Suprapubic skin (tissue), 4 donors: ENCODE results near the gene SELL. TPM values are rescaled to one million over a fixed set of nuclear protein-coding genes. Genes with fewer than 3 reads are reported as not detected.

Experiments
- DNase-seq, 2 donors: peaks; one replicate each; pipeline ENCODE4 v3.0.0-alpha.2; 2019; ENCODE audit warnings: low spot score in 2 of 2
- H3K27ac ChIP-seq: fragments of 200-600 bp; sonication (generic); one replicate; pipeline ENCODE4 v1.5.1; 2019
- H3K27me3 ChIP-seq: fragments of 200-600 bp; sonication (generic); one replicate; pipeline ENCODE4 v1.5.1; 2019
- H3K36me3 ChIP-seq: fragments of 200-600 bp; sonication (generic); one replicate; pipeline ENCODE4 v1.5.1; 2019
- H3K4me1 ChIP-seq: fragments of 200-600 bp; sonication (generic); one replicate; pipeline ENCODE4 v1.5.1; 2019
- H3K4me3 ChIP-seq: fragments of 200-600 bp; sonication (generic); one replicate; pipeline ENCODE4 v1.5.1; 2019; ENCODE audit warnings: mild to moderate bottlenecking
- H3K9me3 ChIP-seq: fragments of 200-600 bp; sonication (generic); one replicate; pipeline ENCODE4 v1.5.1; 2019
- CTCF ChIP-seq, 2 donors: fragments of 200-600 bp in 1 of 2; fragments of 450-650 bp in 1 of 2; sonication (generic) in 1 of 2; IDR thresholded peaks; one replicate each; pipeline ENCODE4 v1.5.1; 2016 to 2019; ENCODE audit warnings: antibody characterized with exemption in 2 of 2, mild to moderate bottlenecking in 1 of 2, moderate library complexity in 1 of 2
- EP300 ChIP-seq: sonication (generic); formaldehyde crosslinking; IDR thresholded peaks from one replicate; pipeline ENCODE4 v1.6.1; 2017; ENCODE audit warnings: antibody characterized with exemption
- POLR2A ChIP-seq, 2 donors: fragments of 450-650 bp; IDR thresholded peaks; one replicate each; pipeline ENCODE4 v1.6.1; 2017; ENCODE audit warnings: antibody characterized with exemption in 2 of 2, mild to moderate bottlenecking in 2 of 2, moderate library complexity in 2 of 2
- POLR2AphosphoS5 ChIP-seq, 3 donors: sonication (generic); formaldehyde crosslinking; IDR thresholded peaks; one replicate each; pipeline ENCODE4 v1.6.1; 2017; ENCODE audit warnings: antibody characterized with exemption in 3 of 3
- WGBS: methylation state at CpG from one replicate; pipeline ENCODE4 v1.1.5; 2018; 5-methylcytosine and 5-hydroxymethylcytosine counted together
- total RNA-seq, 4 donors: library from RNA; depleted of rRNA; stranded (reverse); fragments of >200 nt; gene quantifications; one replicate each; pipeline ENCODE4 v1.1.0, GENCODE V29; 2016

Gene SELL
- total RNA-seq, 4 donors from 2014 or later = 0.47 to 0.60 TPM; not detected in 2

- H3K9me3 ChIP-seq = no peaks in the 10 kb centered on the region
- no peaks in the 10 kb centered on the region for H3K4me1 ChIP-seq
- no peaks in the 10 kb centered on the region for H3K36me3 ChIP-seq
- H3K27me3 ChIP-seq = peaks cover 14% of the 10 kb centered on the region
- DNase-seq = no peak
- no peak for TF ChIP-seq POLR2A (IDR thresholded peaks at IDR 0.05)
- TF ChIP-seq CTCF (IDR thresholded peaks at IDR 0.05) = no peak
- TF ChIP-seq EP300 = no peak
- TF ChIP-seq POLR2AphosphoS5 (IDR thresholded peaks at IDR 0.05) = no peak
- H3K27ac ChIP-seq = no peak overlapping the region
- H3K4me3 ChIP-seq = no peak overlapping the region
- WGBS = 97% methylated on average over 2 of the region's 2 CpGs
Measured at GRCh38 chr1:169653873-169654272, 57.5 kb downstream of the SELL start.

- no peak overlapping the region for H3K27ac ChIP-seq
- no peaks in the 10 kb centered on the region for H3K4me1 ChIP-seq
- 77% methylated on average over 2 of the region's 2 CpGs for WGBS
- no peaks in the 10 kb centered on the region for H3K9me3 ChIP-seq
- no peaks in the 10 kb centered on the region for H3K36me3 ChIP-seq
- TF ChIP-seq CTCF (IDR thresholded peaks at IDR 0.05) = no peak
- no peak for TF ChIP-seq POLR2A (IDR thresholded peaks at IDR 0.05)
- no peak for TF ChIP-seq EP300
- TF ChIP-seq POLR2AphosphoS5 (IDR thresholded peaks at IDR 0.05) = no peak
- DNase-seq = no peak
- peaks cover 6% of the 10 kb centered on the region for H3K27me3 ChIP-seq
- H3K4me3 ChIP-seq = no peak overlapping the region
Measured at GRCh38 chr1:169651035-169651434, 60.4 kb downstream of the SELL start.

GRCh38 chr1:169650551-169650950, 60.9 kb downstream of the SELL start:
- no peaks in the 10 kb centered on the region for H3K4me1 ChIP-seq
- WGBS = 51% methylated on average over 4 of the region's 4 CpGs
- no peak overlapping the region for H3K27ac ChIP-seq
- no peak for DNase-seq
- peaks cover 2% of the 10 kb centered on the region for H3K27me3 ChIP-seq
- no peak overlapping the region for H3K4me3 ChIP-seq
- TF ChIP-seq POLR2A (IDR thresholded peaks at IDR 0.05) (no peak), EP300 (no peak)
- no peaks in the 10 kb centered on the region for H3K9me3 ChIP-seq
- H3K36me3 ChIP-seq = no peaks in the 10 kb centered on the region

- 50% methylated on average over 1 of the region's 1 CpG for WGBS
- TF ChIP-seq EP300 (no peak), POLR2A (IDR thresholded peaks at IDR 0.05) (no peak), POLR2AphosphoS5 (IDR thresholded peaks at IDR 0.05) (no peak), CTCF (IDR thresholded peaks at IDR 0.05) (no peak)
- no peaks in the 10 kb centered on the region for H3K9me3 ChIP-seq
- H3K4me1 ChIP-seq = no peaks in the 10 kb centered on the region
- H3K4me3 ChIP-seq = no peak overlapping the region
- no peak overlapping the region for H3K27ac ChIP-seq
- DNase-seq = no peak
- no peaks in the 10 kb centered on the region for H3K36me3 ChIP-seq
- H3K27me3 ChIP-seq = no peaks in the 10 kb centered on the region
Measured at GRCh38 chr1:169648709-169649108, 62.7 kb downstream of the SELL start.

GRCh38 chr1:169648187-169648586, 63.2 kb downstream of the SELL start:
- Histone ChIP-seq H3K27me3 (no peaks in the 10 kb centered on the region), H3K4me1 (no peaks in the 10 kb centered on the region), H3K9me3 (no peaks in the 10 kb centered on the region), H3K36me3 (no peaks in the 10 kb centered on the region), H3K4me3 (no peak overlapping the region), H3K27ac (no peak overlapping the region)
- WGBS = 62% methylated on average over 2 of the region's 2 CpGs
- DNase-seq = no peak
- TF ChIP-seq POLR2A (IDR thresholded peaks at IDR 0.05) = no peak
- no peak for TF ChIP-seq CTCF (IDR thresholded peaks at IDR 0.05)
- TF ChIP-seq POLR2AphosphoS5 (IDR thresholded peaks at IDR 0.05) = no peak
- no peak for TF ChIP-seq EP300

GRCh38 chr1:169647512-169647911, 63.9 kb downstream of the SELL start:
- H3K27ac ChIP-seq = no peak overlapping the region
- H3K4me3 ChIP-seq = no peak overlapping the region
- TF ChIP-seq CTCF (IDR thresholded peaks at IDR 0.05) (no peak), EP300 (no peak), POLR2AphosphoS5 (IDR thresholded peaks at IDR 0.05) (no peak), POLR2A (IDR thresholded peaks at IDR 0.05) (no peak)
- no peaks in the 10 kb centered on the region for H3K9me3 ChIP-seq
- no peaks in the 10 kb centered on the region for H3K27me3 ChIP-seq
- H3K4me1 ChIP-seq = no peaks in the 10 kb centered on the region
- DNase-seq = no peak
- H3K36me3 ChIP-seq = no peaks in the 10 kb centered on the region
